Left lung (tissue), 10 donors: Measurements from ENCODE around the gene HIVEP1. TPM values are rescaled to one million over a fixed set of nuclear protein-coding genes. Genes with fewer than 3 reads are reported as not detected.

ENCODE experiments used
- ATAC-seq: fragments of 200-7000 bp; cut with Tn5 transposase; one replicate; pipeline ENCODE4 v1.9.1; 2020; ENCODE audit warnings: moderate library complexity
- DNase-seq, 4 donors: peaks; one replicate each; pipeline ENCODE4 v3.0.0-alpha.2; 2013 to 2020
- H3K27ac ChIP-seq, 2 donors: fragments of 200-600 bp; sonication (generic) in 1 of 2; one replicate each; pipeline versions ENCODE4 v1.5.0 to v1.8.0; 2020 to 2021
- H3K27me3 ChIP-seq, 2 donors: fragments of 200-600 bp; sonication (generic) in 1 of 2; one replicate each; pipeline versions ENCODE4 v1.5.0 to v1.8.0; 2020 to 2021
- H3K36me3 ChIP-seq, 2 donors: fragments of 200-600 bp; sonication (generic) in 1 of 2; one replicate each; pipeline versions ENCODE4 v1.5.0 to v1.8.0; 2020 to 2021
- H3K4me1 ChIP-seq, 2 donors: fragments of 200-600 bp; one replicate each; pipeline ENCODE4 v1.8.0; 2021
- H3K4me3 ChIP-seq, 2 donors: fragments of 200-600 bp; sonication (generic) in 1 of 2; one replicate each; pipeline versions ENCODE4 v1.5.0 to v1.8.0; 2020 to 2021; ENCODE audit warnings: mild to moderate bottlenecking in 1 of 2
- H3K9me3 ChIP-seq, 2 donors: fragments of 200-600 bp; sonication (generic) in 1 of 2; one replicate each; pipeline versions ENCODE4 v1.5.0 to v1.8.0; 2020 to 2021
- intact Hi-C, 2 donors: fragments of 100-400 bp; cut with DNase I; formaldehyde crosslinking; loops; one replicate each; pipeline versions ENCODE4 v1.11.2 to v1.14.2; 2022
- polyA plus RNA-seq, 6 donors: library from polyadenylated mRNA; unstranded; fragments of 120-200 nt; gene quantifications; one replicate each; pipeline ENCODE4 v1.2.1, GENCODE V29; 2013; ENCODE audit not compliant: insufficient read length in 6 of 6
- total RNA-seq, 2 donors: library from RNA; stranded (reverse); fragmentation: NEBNext Ultra II Directional; extraction: Animal tissue kit (Norgen Biotek cat#: 25700); gene quantifications; one replicate each; pipeline ENCODE4 v1.2.1, GENCODE V29; 2021
- TF ChIP-seq, protein P1 (sequence below), 2 donors: fragments of 200-600 bp; sonication (generic) in 1 of 2; IDR thresholded peaks; one replicate each; pipeline versions ENCODE4 v1.5.0 to v1.8.0; 2021; ENCODE audit warnings: antibody characterized with exemption in 2 of 2
- donor health status: DM: no; HTN: yes; CAD: no.
- donor health status: DM: no; HTN: no; CAD: no.

The HIVEP1 gene
- total and polyA plus RNA-seq, 8 donors = 24.1 to 35.9 (median 29.0) TPM

DNA sequence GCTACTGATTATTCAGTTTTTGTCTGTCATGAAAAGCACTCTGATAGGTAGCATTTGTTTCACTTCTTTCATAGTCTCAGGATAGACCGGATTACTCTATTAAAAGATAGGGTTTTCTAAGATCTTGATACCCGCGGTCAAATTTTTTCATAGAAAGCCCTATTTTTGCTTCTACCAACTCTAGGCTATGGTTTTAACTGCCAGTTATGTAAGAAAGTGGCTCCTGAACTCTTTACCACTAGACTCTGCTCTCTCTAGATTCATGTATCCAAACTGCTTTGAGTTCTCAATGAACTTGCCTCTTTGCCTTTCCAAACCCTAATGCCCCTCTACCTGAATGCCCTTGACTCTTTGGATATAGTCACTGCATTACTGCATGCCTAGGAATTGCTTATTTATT, 70.3 kb downstream of the HIVEP1 start:
- no peaks in the 10 kb centered on the region for H3K27me3 ChIP-seq
- H3K9me3 ChIP-seq = no peaks in the 10 kb centered on the region
- H3K4me3 ChIP-seq = no peak overlapping the region
- no peak for DNase-seq
- no peak for ATAC-seq
- H3K27ac ChIP-seq = no peak overlapping the region
- H3K4me1 ChIP-seq = peaks cover 0 to 16% of the 10 kb centered on the region in 2 donors
- TF ChIP-seq, protein P1, sequence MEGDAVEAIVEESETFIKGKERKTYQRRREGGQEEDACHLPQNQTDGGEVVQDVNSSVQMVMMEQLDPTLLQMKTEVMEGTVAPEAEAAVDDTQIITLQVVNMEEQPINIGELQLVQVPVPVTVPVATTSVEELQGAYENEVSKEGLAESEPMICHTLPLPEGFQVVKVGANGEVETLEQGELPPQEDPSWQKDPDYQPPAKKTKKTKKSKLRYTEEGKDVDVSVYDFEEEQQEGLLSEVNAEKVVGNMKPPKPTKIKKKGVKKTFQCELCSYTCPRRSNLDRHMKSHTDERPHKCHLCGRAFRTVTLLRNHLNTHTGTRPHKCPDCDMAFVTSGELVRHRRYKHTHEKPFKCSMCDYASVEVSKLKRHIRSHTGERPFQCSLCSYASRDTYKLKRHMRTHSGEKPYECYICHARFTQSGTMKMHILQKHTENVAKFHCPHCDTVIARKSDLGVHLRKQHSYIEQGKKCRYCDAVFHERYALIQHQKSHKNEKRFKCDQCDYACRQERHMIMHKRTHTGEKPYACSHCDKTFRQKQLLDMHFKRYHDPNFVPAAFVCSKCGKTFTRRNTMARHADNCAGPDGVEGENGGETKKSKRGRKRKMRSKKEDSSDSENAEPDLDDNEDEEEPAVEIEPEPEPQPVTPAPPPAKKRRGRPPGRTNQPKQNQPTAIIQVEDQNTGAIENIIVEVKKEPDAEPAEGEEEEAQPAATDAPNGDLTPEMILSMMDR (IDR thresholded peaks at IDR 0.05) = no peak
- H3K36me3 ChIP-seq = no peaks in the 10 kb centered on the region
- intact Hi-C loops = no loop called here

DNA sequence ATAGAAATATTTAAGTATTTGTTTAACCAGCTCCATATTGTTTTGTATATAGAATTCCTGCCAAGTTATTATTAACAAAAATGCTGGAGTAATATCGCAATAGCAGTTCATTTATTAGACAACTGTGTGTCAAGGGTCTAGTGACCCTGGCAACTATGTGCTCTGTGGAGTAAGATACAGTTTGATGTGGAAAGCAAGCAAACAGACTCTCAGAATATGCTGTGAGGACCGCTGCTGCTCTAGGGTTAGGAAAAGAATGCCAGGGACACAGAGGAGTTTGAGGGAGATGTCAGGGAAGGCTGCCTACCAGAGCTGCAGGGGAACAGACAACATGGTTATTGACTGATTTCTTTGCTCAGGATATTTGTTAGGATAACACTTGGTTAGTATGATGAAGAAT, 71.2 kb downstream of the HIVEP1 start:
- Histone ChIP-seq H3K4me3 (no peak overlapping the region), H3K4me1 (peaks cover 0 to 16% of the 10 kb centered on the region in 2 donors), H3K36me3 (no peaks in the 10 kb centered on the region), H3K9me3 (no peaks in the 10 kb centered on the region), H3K27ac (no peak overlapping the region), H3K27me3 (no peaks in the 10 kb centered on the region)
- TF ChIP-seq, protein P1 (IDR thresholded peaks at IDR 0.05) = no peak
- intact Hi-C loops = no loop called here
- DNase-seq = no peak
- no peak for ATAC-seq

- H3K4me1 ChIP-seq = peaks cover 0 to 16% of the 10 kb centered on the region in 2 donors
- TF ChIP-seq, protein P1 (IDR thresholded peaks at IDR 0.05) = no peak
- ATAC-seq = no peak
- intact Hi-C loops = no loop called here
- no peaks in the 10 kb centered on the region for H3K9me3 ChIP-seq
- H3K4me3 ChIP-seq = no peak overlapping the region
- H3K27ac ChIP-seq = no peak overlapping the region
- no peaks in the 10 kb centered on the region for H3K36me3 ChIP-seq
- DNase-seq = no peak
- no peaks in the 10 kb centered on the region for H3K27me3 ChIP-seq
These were observed 71.7 kb downstream of the HIVEP1 start for GRCh38 chr6:12083763-12084162.

GRCh38 chr6:12084681-12085080, 72.6 kb downstream of the HIVEP1 start:
- H3K9me3 ChIP-seq = no peaks in the 10 kb centered on the region
- no peak for DNase-seq
- no peak overlapping the region for H3K27ac ChIP-seq
- TF ChIP-seq, protein P1 (IDR thresholded peaks at IDR 0.05) = no peak
- H3K4me1 ChIP-seq = peaks cover 0 to 16% of the 10 kb centered on the region in 2 donors
- intact Hi-C loops = no loop called here
- H3K27me3 ChIP-seq = no peaks in the 10 kb centered on the region
- no peak for ATAC-seq
- H3K36me3 ChIP-seq = peaks cover 0 to 5% of the 10 kb centered on the region in 2 donors
- no peak overlapping the region for H3K4me3 ChIP-seq

DNA sequence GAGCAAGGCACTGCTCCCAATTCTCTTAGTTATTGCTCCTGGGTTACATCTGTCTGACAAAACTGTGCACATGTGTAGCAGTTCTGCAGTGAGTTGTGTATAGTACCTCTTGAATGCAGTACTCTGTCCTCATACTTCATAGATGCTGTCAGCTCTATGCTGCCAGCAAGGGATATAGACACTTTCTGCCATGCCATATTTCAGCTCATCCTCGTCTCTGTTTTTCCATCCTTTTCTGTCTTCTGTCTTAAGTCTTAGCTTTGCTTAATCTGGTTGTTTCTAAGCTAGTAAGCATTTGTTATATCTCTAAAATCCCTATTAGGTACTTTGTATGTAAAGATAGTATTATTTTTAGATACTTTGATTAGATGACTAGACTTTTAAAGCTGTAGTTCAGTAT, 76.4 kb downstream of the HIVEP1 start:
- Histone ChIP-seq H3K36me3 (peaks cover 0 to 12% of the 10 kb centered on the region in 2 donors), H3K27ac (no peak overlapping the region), H3K9me3 (no peaks in the 10 kb centered on the region), H3K4me1 (peaks cover 0 to 6% of the 10 kb centered on the region in 2 donors), H3K27me3 (no peaks in the 10 kb centered on the region), H3K4me3 (no peak overlapping the region)
- TF ChIP-seq, protein P1 (IDR thresholded peaks at IDR 0.05) = no peak
- intact Hi-C loops = no loop called here
- no peak for ATAC-seq
- DNase-seq = no peak
